GM18907 (cell line): ENCODE measurements around the gene WNT7A.

Experiments
- ATAC-seq: cut with Tn5 transposase; IDR thresholded peaks from one replicate; pipeline ENCODE4 v1.9.1; 2021; ENCODE audit warnings: mild to moderate bottlenecking, moderate library complexity; ENCODE audit not compliant: unreplicated experiment

Gene WNT7A

DNA sequence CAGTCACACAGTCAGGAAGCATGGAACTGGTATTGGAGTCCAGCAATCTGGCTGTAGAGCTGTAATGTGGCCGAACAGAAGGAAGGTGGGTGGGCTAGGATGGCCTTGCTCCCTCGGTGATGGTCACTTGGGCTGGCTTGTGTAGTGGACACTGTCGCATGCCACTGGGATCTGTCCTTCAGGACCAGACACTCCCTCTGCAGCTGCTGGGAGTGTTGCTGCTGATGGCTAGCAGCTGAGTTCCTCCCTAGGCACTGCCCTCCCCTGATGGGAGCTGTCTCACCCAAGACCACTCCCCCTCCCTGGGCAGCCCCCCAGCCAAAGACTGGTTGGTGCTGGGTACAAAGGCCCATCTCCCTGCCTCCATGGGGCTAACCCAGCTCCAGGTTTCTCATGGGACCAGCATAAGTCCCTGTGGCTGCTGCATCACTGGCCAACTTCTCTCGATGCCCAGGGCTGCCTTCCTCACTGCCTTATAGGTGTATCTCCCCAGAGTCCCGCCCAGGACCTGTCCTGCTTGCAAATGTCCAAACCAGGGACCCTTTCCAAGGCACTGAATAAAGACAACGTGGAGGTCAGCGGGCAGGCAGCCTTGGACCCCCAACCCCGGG is 48.4 kb downstream of the WNT7A start:
- ATAC-seq, result no peak

DNA sequence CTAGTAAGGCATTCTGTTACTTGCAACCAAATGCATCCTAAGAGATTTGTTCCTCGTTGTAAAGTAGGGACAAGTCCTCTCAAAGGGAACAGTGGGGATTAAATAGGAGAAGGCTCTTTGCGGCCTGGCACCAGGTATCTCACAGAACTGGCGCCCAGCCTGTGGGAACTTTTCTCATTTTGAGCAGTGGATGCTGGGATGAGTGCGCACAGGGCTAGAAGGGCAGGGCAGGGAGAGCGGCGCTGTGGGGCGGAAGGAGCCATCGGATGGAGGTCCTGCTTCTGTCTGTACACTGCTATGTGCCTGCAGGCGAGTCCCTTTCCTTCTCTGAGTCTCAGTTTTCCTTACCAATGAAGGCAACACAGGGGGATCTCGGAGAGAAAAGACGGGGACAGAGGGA is 50.6 kb downstream of the WNT7A start:
- ATAC-seq, result no peak

GRCh38 chr3:13828501-13829265 is 51.2 kb downstream of the WNT7A start:
- ATAC-seq, result no peak

DNA sequence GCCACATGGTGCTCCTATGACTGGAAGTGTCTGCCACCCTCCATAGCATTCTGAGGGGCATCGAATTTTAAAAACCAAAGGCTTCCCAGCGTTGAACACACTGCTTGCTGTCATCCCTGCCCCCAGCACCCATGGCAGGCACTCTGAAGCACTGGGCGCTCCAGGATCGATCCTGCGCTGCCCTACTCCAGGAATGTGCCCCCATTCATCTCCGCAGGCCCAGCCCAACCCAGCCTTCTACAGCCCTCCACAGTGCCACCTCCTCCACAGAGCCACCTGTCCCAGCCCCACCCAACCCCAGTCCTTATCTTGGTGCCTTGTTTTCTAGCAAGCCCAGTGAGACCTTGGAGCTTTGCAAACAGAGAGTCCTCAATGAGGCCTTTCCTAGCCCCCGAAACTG is 52.2 kb downstream of the WNT7A start:
- ATAC-seq, result no peak

GRCh38 chr3:13827256-13827655 is 52.6 kb downstream of the WNT7A start:
- no peak for ATAC-seq

DNA sequence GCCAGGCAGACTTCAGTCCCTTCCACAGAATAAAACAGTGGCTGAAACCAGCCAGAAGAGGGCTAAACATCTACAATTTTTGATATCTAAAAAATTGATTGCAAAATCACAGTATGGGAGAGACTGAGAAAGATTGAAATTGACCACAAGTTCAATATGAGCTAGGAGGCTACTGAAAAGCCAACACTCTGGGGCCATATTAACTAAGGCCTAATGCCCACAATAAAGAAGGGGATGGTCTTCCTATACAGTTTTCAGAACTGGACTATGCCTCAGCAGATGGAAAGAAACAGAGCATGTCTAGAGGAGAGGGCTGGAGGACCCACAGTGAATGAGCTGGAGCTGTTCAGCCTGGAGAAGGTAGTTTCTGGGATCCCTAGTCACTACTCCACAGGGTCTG is 53.2 kb downstream of the WNT7A start:
- ATAC-seq, result no peak

DNA sequence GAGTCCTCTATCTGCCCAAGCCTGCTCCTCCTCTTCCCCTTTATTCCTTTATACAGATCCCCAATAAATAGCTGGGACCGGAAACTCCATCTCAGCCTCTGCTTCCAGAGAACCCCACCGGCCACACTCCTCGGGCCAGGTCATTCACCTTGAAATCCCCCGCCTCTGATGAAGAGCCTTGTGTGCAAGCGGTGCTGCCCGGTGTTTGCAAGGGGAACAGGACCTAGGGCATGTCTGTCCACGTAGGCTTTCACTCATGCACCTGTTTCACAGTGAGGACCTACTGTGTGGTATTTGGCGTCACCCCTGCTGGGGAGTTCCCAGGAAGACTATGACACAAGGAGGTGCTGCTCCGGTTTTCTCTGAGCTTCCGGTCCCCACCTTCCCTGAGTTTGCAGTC is 54.0 kb downstream of the WNT7A start:
- no peak for ATAC-seq

DNA sequence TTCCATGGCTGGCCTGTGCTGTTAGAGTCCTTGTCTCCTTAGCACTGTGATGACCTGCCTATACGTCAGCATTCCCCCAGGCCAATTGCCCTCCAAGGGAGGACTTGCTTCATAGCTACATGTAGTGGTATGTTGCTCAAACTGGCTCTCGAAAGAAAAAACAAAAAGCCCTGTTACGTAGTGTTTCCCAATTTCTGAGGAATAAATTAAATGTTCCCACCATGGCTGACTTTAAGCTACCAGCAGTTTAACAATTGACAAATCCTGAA is 54.6 kb downstream of the WNT7A start:
- no peak for ATAC-seq

DNA sequence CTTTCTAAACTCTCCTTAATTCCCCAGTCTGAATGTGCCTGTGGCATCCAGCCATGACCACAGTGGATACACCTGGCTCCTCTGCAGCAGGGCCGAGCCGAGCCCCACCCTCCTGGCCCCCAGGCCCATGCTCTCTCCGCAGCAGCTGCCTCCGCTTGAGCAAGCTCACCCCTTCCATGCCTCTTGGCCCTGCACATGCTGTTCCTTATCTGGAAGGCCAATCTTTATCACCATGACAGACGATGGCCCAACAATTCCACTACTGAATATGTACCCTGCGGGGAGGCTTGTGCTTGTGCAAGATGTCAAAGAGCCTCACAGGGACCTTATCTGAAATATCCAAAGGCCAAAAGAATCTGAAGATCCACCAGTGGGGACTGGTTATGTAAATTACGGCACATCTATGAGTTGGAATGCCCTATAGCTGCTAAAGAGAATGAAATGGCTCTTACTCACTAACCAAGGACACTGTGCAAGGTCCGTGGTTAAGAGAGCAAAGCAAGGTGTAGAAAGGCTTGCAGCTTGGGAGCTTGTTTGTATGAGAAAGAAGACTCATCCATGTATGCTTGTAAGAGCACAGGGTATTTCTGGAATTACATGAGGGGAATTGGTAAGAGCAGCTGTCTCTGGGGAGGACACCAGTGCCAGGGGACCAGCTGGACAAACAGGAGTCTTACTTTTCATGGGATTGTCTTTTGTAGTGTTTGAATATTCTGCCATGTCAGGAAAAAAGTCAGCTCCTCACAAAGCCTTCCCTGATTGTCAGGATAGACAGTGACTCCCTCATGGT is 55.2 kb downstream of the WNT7A start:
- ATAC-seq, result no peak

DNA sequence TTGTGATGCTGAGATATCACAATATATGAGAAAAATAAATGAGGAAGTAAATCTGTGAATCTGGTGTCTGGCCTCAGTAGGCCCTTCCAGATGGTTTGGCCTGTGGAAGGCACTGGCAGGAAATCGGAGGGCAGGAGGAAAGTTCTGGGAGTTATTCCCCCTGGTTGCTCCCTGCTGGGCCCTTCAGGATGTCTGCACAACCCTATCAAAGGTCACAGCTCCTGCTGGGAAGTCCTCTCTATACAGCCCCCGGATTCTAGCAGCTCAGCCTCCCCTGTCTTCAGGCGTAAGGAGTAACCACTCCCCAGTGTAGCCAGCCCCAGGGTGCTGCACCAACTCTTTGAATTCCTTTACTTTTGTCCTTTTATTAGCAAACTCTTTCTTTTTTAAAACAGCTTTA is 56.2 kb downstream of the WNT7A start:
- ATAC-seq, result no peak

GRCh38 chr3:13822871-13823585 is 56.8 kb downstream of the WNT7A start:
- ATAC-seq, result no peak

DNA sequence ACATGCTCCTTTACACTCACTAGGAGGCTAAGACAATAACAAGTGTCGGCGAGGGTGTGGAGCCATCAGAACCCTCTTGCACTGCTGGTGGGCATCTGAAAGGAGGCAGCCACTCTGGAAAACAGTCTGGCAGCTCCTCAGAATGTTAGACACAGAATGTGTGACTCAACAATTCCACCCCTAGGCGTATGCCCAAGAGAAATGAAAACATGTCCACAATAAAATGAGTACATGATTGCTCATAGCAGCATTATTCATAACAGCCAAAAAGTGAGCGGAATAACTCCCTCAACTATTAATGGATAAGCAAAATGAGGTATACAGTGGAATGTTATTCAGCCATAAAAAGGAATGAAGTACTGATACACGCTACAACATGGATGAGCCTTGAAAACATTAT is 57.8 kb downstream of the WNT7A start:
- no peak for ATAC-seq

DNA sequence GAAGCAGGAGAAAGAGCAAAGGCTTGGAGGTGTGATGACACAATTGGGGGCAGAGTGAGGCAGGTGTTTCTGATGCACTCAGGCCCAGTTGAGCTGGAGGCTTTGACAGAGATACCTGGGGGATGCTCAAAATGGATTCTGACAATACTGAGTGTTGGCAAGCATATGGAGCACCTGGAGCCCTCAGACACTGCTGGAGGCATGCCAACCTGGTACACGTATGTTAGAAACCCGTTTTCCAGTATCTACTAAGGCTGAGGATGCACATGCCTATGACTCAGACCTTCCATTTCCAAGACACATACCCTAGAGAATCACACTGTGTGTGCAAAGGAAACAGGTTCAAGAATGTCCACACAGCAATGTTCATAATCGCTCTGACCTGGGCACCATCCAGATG is 58.7 kb downstream of the WNT7A start:
- ATAC-seq, result no peak

- ATAC-seq, result no peak
These were observed 61.0 kb downstream of the WNT7A start for GRCh38 chr3:13818919-13819318.

DNA sequence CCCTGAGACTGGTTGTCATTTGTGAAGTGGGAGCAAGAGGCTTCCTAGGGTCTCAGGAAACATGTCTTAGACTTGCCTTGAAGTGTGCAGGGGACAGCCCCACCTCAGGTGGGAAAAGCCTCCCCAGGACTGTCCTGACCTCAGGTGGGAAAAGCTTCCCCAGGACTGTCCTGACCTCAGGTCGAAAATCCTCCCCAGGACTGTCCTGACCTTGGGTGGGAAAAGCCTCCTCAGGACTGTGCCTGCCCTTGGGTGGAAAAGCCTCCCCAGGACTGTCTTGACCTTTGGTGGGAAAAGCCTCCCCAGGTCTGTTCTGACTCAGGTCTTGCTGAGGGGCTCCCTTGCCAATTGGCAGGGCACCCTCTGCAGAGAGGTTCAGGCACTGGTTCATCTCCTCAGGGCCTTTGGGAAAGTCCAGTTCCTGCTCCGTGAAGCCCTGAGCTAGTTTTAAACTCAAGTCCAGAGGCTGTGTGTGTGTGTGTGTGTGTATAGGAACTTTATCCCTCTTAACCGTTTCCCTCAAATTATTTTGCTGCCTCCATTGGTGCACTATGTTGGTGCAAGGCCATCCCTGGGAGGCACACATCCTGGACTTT is 64.7 kb downstream of the WNT7A start:
- no peak for ATAC-seq

- ATAC-seq, result no peak
These were observed 67.8 kb downstream of the WNT7A start for GRCh38 chr3:13812034-13812471.

DNA sequence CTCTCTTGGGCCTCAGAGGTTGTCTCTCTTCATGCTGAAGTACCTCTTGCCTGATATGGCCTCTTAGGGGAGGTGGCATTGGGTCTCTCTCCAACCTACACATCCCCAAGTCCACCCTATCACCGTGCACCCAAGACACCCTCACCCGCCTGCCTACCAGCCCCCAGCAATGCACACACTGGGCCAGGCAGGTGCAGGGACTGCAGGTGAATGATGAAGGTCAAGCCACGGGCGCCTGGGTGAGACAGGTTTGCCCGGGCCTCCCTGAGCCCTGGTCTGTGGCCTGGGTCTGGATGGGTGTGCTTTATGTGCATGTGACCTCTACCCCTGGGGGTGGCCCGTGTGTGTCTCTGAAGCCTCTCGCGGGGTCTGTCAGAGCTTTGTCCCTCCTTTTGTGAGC is 68.3 kb downstream of the WNT7A start:
- ATAC-seq, result no peak

DNA sequence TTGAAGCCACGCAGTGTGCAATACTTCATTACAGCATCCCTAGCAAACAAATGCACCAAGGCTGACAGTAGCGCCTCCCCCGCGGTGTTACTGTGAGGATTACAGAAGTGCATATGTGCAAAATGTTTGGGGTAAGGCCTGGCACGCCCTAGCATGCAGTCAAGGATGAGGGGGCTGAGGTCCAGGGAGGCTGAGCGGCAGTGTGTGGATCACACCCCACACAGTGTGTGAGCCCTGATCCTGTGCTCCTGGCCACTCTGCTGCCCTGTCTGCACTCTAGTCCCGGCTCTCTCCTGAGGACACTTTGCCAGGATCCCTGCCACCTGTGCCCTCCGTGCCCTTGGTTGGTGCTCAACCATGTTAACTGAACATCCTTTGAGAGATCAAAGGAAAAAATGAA is 71.3 kb downstream of the WNT7A start:
- no peak for ATAC-seq

- ATAC-seq, result no peak
These were observed 78.3 kb downstream of the WNT7A start for GRCh38 chr3:13801361-13802204.

DNA sequence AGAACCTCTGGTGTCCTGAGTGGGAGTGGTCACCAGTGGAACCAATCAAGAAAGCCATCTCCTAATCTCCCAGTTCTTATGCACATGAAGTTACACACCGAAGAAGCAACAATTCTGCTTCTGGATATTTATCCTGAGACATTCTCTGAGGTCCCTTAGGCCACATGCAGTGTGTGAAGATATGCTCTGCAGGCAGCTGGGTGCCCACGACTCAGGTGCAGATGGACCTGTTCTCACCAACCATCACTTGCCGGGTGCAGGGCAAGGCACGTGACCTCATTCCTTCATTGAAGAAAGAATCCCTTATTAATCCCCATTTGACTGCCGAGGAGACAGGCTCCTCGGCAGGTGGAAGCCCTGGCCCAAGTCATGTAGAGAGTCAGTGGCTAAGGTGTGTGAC is 79.8 kb downstream of the WNT7A start:
- ATAC-seq, result no peak
